GM19397 (cell line): ENCODE results near the gene PER1.

Source experiments
- ATAC-seq: cut with Tn5 transposase; IDR thresholded peaks from one replicate; pipeline ENCODE4 v1.9.1; 2021; ENCODE audit warnings: mild to moderate bottlenecking, moderate library complexity; ENCODE audit not compliant: unreplicated experiment

The PER1 gene

DNA sequence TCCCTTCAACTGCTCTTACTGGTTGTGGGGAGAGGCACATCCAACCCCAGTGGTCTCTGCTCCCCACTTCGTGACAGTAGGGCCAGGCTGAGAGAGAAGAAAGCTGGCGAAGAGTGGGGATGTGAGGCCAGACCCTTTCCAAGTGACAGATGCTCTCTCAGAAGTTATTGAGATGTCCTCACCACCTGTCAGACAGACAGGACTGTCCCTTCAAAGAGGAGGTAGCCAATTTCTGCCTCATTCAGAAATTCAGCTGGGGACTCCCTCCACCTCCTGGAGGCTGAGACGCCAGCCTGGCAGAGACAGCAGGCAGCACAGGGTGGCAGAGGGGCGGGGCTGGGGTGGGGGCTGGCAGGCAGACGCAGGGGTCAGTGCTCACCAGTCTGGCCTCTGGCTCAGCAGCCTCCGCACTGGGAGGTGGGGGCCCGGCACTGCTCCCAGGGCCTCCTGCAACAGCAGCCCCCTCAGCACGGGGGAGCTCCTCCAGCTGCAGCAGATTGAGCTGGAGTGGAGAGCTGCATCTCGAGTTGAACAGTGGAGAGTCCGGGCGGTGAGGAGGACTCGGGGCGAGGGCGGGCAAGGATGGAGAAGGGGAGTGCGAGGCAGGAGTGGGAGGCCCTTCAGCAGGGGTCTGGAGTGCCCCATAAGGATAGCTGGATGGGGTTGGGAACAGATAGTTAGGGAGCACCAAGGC is 9.2 kb downstream of the PER1 start:
- no peak for ATAC-seq

DNA sequence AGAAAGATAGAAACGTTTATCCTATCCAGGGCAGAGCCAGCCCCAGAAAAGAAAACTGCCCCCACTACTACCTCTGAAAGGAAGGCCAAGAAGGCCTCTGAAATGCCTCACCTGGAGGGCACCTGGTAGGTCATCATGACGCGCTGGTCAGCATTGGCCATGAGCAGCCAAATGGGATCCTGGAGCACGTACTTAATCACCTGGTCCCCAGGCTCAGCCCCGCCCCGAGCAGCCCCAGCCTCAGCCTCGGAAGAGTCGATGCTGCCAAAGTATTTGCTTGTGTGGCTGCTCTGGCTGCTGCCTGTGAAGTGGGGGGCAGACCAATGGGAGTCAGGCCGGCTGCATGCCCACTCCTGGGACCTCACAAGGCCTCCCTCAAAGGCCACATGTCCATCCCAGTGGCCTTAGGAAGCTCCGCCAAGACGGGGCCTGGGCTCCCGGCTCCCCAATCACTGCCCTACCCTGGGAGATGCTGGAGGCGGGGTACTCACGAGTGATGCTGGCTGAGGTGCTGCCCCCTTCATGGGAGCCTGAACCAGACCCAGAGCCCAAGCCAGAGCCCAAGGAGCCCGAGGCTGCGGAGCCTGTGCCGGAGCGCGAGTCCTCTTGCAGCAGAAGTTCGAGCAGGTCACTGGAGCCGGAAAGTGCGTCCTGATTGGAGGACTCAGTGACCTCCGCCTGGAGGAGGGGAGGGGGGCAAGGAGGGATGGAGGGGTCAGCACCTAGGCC is 9.9 kb downstream of the PER1 start:
- no peak for ATAC-seq

DNA sequence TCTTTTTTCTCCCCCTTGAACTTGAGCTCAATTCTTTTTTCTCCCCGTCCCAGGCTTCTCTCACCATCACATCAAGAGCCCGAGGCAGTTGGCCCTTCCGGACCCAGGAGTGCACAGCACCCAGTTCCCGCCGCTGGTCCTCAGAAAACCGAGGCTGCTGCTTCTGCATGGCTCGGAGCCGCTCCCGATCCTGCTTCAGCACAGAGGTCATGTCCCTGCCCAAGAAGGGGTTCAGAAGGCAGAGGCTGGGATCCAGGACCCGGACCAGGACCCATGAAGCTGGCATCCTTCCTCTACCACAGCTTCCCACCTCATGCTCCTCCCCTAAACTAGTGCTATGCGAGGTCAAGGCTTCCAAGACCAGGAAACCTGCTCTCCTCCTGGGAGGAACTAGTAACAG is 10.5 kb downstream of the PER1 start:
- ATAC-seq: no peak

DNA sequence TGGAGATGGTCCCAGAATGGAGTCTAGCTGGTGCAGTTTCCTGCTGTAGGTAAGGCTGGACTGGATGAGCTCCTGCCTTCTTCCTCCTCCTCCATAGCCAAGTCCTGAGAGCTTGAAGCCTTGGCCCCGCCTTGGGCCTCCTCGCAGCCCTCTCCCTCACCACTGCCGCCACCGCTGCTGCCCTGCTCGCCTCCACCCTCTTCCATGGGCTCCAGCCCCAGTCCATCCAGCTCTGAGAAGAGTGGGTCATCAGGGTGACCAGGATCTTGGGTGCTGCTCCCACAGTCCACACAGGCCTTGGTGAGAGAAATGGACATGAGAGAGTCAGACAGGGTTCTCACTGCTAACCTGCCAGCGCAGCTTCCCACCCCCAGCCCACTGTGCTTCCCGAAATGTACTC is 11.2 kb downstream of the PER1 start:
- ATAC-seq: no peak

DNA sequence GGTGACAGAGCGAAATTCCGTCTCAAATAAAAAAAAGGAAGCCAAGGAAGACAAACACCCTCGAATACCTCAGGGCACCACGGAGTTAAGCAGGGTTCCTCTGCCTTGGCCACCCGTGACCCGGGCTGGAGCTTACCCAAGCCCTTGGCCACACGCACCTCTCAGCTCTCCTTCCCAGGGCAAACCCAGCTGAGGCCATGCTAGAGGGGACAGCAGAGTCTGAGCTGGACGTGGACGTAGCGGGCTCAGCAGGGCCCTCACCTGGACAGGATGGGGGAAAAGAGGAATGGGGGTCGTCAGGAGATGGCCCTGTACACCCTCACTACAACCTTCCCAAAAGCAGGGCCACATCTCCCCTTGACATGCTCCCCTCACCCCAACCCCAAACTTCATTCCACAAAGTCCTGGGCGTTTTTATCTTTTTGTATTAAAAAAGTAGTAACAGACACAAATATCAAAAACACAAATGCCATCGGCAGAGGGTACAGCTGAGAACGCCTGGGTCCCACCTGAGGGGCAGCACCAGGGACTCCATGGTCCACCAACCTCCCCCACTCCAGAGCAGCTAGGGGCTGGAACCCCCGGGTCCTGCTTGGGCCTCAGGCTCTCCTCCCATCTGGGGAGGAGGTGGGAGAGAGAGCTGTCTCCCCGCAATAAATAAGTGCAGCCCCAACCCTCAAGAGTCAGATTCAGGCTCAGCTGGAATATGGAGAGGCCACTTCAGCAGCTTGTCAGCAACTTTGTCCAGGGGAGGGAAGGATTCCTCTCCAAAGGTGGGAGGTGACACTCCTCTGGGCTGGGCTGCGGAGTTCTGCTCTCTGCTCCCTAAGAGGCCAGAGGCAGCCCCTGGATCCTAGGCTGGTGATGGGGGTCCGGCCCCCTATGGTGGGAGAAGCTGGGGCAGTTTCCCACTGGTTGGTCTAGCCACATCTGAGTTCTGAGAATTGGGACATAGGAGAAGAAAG is 11.9 kb downstream of the PER1 start:
- no peak for ATAC-seq

DNA sequence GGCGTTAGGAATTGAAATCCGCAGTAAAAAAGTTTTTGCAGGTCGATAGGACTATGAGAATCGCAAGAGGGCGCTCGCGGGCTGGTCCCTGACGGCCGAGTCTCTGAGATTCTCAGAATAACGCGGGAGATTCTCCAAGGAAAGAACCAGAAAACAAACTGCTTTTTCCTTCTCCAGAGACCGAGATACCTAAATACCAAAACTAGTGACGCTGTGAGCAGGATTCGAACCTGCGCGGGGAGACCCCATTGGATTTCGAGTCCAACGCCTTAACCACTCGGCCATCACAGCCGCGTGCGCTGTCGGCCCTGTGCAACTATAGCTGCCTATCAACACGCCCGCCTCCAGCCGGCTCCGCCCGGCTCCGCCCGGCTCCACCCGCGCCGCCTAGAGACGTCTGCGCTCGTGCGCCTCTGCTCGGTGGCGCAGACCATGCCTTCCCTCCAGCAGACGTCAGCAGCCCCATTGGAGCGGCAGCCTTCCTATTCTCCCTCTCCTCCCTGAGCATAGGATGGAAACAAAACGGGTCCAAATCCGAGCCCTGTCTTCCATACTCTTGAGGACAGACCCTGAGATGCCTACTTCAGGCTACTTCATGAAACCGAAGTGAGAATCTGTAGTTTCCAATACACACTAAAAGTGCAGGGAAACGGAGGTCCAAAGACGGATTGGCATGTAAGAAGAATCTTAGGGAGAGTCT is 13.4 kb downstream of the PER1 start:
- ATAC-seq: peak; percentile 89

DNA sequence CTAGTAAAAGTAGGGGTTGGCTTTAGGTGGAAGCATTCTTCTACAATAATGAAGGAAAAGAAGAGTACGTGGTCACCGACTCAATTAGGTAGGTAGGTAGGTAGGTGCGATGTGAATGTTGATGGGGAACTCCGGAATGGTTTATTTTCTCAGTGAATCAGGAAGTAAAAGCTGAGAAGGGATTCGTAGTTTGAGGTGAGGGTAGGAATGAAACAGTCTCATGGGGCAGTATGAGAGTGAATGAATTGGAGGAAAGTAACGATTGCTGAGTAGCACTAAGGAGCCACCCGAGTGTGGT is 13.9 kb downstream of the PER1 start:
- no peak for ATAC-seq

DNA sequence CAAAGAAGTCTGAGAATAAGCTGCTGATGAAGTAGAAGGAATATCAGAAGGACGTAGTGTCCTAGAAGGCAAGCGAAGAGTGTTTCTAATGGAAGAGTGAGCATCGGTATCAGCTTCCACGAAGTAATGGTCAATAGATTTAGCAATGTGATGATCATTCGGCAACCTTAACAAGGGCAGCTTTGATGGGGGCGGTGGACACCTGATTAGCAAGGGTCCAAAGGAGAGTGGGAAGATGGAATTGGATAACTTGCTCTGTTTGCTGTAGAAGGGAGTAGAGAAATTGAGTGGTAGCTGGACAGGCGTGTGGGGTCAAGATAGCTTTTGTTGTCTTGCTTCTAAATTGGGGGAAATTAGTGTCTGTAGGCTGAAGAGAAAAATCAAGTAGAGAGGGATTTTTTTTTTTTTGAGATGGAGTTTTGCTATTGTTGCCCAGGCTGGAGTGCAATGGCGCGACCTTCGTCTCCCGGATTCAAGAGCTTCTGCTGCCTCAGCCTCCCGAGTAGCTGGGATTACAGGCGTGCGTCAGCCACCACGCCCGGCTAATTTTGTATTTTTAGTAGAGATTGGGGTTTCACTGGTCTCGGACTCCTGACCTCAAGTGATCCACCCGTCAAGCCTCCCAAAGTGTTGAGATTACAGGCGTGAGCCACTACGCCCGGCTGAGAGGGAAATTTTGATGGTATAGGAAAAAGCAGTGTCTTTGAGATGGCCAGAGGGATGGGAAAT is 14.4 kb downstream of the PER1 start:
- ATAC-seq: no peak

DNA sequence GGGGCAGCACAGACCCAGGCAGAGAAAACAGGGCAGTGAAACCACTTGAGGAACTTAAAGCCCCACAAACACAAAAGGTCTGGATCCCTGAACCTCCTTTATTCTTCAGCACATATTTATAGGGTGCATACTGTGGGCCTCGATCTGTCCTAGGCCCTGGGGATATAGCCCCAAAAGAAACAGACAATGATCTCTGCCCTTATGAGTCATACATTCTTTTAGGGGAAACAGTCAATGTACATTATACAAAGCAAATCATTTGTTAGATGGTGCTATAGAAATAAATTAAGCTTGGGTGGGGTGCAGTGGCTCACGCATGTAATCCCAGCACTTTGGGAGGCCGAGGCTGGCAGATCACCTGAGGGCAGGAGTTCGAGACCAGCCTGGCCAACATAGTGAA is 18.3 kb downstream of the PER1 start:
- no peak for ATAC-seq

DNA sequence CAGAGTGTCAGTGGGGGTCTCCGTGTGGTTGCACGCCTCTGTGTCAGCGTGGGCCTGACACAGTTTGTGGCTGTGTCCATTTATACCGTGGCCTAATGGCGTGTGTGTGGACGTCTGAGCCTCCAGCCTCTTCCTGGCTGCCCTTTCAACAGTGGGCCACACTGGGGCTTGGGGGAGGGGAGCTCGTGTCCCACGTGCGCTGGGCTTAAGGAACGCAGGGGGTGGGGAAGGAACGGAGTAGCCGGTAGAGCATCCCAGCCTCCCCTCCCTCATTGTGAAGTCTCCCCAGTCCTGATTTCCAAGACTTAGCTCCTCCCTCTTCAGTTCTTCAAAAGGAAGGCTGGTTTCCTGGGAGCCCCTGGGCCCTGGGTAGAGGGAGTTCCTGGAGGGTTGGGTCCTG is 18.8 kb downstream of the PER1 start:
- no peak for ATAC-seq

DNA sequence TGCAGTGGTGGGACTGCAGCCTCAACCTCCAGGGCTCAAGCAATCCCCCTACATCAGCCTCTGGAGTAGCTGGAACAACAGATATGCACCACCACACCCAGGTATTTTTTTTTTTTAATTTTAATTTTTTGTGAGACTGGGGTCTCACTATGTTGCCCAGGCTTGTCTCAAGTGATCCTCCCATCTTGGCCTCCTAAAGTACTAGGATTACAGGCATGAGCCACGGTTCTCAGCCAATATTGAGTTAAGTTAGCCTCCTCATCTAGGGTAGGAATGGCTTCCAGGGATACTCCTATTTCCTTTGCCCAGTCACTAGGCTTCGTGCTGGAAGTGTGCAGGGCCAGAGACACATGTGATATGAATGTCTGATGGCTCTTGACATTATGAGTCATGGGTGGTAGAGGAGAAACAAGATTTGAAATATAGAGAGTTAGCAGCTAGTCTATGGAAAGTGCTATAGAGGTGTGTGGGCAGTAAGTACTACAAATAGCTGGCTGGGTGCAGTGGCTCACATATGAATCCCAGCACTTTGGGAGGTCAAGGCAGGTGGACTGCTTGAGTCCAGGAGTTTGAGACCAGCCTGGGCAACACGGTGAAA is 20.3 kb downstream of the PER1 start:
- ATAC-seq: no peak

DNA sequence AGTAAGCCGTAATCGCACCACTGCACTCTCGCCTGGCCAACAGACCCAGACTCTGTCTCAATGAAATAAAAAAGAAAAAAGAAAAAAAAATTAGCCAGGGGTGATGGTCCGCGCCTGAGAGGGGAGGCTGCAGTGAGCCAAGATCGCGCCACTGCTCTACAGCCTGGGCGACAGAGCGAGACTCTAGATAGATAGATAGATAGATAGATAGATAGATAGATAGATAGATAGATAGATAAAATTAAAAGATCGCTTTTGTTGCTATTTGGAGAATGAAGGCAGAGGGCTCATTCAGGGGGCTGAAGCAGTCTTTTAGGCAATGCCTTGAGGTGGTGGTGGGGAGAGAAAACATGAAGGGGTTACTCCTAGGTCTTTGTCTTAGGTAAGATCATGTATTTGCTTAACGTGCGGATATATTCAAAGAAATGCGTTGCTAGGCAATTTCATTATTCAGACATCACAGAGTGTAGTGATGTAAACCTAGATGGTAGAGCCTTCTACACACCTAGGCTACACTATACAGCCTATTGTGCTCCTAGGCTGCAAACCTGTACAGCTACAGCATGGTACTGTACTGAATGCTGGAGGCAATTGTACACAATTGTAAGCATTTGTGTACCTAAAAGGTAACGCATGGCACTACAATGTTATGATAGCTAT is 23.9 kb downstream of the PER1 start:
- no peak for ATAC-seq

DNA sequence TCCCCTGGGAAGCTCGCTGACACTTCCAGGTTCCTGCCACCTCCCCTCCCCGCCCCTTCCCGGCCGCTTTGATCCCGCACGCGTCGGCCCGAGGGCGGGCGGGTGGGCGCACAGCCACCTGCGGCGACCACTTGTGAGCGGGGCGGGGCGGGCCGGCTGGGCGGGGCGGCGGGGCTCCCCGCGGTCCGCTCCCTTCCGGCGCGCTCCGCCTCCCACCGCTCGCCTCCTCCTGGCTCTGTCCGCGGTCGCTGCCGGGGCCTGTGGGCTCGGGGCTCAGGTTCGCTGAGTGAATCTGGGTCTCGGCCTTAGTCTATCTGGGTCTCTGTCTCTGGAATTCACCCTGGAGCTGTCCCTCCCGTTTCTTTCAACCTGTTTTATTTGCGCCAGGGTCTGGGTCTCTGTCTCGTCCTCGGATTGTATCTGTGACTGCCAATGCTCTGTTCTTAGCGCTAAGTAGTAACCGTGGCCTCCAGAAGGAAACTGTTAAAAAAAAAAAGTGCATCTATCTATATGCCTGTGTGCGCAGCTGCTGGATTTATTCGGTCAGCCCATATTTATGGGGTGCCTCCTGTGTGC is 25.6 kb downstream of the PER1 start:
- no peak for ATAC-seq

DNA sequence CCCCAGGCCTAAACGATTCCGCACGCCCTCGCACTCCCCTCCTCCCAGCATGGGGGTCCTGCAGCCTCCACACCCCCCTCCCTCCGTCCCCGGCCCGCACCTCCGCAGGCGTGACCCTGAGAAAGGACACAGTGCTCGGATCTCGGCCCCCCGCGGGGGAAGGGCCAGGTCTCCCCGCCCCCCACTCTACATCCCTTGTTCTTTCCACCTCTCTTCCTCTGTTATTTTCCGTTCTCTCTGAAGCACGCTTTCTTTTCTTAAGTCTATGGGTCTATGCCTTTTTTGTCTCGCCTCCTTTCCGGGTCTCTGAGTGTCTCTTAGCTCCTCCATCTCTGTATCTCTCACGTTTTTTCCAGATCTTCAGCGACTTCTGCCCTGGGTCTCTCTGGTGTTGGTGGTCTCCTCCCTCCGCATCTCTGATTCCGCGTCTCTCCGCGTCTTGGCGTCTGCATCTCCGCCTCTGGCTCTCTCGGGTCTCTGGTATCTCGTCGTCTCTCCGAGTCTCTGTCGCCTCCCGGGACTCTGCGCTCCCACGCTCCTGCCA is 26.2 kb downstream of the PER1 start:
- no peak for ATAC-seq

DNA sequence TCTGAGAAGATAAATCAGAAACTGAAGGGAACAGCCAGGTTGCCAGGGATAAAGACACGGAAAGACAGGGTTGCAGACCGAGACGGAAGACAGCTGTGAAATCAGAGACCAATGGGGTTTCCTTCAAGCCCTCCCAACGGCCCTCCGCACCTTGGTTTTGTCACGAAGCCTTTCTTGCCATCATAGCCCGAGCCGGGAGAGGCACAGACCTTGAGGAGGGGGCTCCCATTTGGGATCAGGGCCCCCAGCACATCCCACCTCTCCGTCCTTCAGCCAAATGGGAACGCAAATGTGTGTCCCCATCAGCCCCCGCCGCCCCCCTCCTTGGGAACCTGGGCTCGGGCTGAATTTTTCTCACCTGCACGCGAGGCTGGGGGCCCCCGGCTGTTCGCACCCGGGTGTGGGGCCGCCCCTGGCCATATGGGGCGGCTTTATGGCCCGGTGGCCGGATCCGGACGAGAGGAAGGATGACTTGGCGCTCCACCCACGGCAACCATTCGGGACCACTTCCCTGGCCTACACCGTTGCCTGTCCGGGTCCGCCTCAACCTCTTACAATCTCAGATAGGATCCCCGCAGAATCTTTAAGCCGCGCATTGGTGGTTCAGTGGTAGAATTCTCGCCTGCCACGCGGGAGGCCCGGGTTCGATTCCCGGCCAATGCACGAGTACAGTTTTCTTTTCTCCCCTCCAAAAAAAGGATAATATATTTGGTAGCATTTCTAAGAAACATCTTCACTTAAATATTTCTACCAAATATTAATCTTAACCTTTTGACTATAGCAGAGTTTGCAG is 26.9 kb downstream of the PER1 start:
- no peak for ATAC-seq

DNA sequence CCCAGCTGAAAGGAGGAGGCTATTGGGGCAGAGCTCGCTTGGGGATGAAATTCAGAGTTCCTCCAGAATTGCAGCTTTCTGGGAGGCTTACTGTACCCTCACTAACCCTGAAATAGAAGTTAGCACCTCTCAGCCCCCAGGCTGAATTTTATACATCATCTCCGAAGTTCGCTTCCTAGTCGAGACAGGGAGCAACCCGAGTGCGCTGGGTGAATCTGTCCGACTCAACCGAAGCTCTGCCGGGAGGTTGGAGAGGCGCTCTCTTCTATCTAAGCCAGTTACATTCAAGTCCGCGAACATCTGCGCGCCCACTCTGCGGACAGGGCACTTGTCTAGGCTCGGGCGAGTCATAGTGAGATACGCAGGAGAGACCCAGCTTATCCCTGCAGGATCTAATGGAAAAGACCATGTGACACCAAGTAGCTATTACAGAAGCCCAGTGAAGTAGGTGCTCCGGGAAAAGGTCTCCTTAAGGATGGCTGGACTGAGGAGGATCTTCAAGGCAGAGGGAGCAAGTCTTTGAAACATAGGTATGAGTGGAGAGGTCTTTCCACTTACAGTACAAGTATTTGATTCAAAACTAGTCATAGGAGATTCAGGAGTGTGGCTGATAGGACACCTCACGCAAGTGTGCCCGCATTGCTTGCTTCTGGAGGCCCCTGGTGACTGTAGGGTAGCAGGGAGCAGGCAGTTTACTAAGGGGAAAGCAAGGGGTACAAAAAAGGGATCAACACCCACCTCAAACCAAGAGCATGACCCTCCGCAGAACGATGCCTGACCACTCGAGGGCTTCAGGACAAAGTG is 27.7 kb downstream of the PER1 start:
- ATAC-seq: no peak

DNA sequence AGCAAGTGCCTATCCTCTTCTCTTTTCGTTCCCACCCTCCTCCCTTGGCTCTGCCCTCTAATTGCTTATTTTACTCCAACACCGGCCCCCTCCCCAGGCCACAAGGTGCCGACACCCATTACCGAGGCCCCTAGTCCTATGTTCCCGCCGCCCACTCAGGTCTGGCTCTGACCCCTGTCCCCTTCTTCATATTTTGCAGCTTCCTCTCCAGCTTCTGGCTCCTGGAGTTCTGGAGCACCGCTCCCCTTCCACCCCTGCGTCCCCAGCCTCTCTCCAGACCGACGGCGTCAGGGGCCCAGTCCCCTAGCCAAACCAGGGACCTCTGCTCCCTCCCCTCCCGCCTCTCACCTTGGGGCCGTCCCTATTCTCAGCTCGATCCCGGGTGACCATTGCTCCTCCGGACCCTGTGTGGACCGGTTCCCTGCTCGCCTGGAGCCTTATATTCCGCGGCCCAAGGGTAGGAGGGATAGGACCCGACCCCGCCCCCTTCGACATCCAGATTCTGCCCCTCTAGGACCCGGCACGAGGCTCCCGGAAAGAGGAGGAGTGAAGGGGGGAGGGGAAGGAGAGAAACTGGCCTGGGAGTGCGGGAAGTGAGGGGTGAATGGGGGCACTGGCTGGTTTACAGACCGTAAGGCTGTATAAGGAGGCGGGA is 28.4 kb downstream of the PER1 start, which contains the start of gene HES7:
HES7 (minus strand) TSS at position 412 of the 655 bp plus-strand sequence; CDS start at position 390, 22 bp downstream.
- no peak for ATAC-seq
